Upper lobe of left lung (tissue), 6 donors: ENCODE measurements around the gene TECRL. TPM values are rescaled to one million over a fixed set of nuclear protein-coding genes. Genes with fewer than 3 reads are reported as not detected.

ENCODE experiments used
- ATAC-seq, 2 donors: fragments of 200-7000 bp; cut with Tn5 transposase; one replicate each; pipeline ENCODE4 v1.9.1; 2022; ENCODE audit warnings: mild to moderate bottlenecking in 2 of 2, moderate library complexity in 2 of 2; ENCODE audit not compliant: low FRiP score in 2 of 2
- DNase-seq, 2 donors: peaks; one replicate each; pipeline ENCODE4 v3.0.0-alpha.2; 2019 to 2020
- H3K27ac ChIP-seq, 4 donors: fragments of 200-600 bp; sonication (generic); one replicate each; pipeline ENCODE4 v1.5.1; 2016 to 2019
- H3K27me3 ChIP-seq, 4 donors: fragments of 200-600 bp; sonication (generic); one replicate each; pipeline ENCODE4 v1.5.1; 2017 to 2019
- H3K36me3 ChIP-seq, 4 donors: fragments of 200-600 bp; sonication (generic); one replicate each; pipeline ENCODE4 v1.5.1; 2016 to 2019
- H3K4me1 ChIP-seq, 4 donors: fragments of 200-600 bp; sonication (generic); one replicate each; pipeline ENCODE4 v1.5.1; 2018 to 2019
- H3K4me3 ChIP-seq, 4 donors: fragments of 200-600 bp; sonication (generic); one replicate each; pipeline ENCODE4 v1.5.1; 2017 to 2019; ENCODE audit warnings: mild to moderate bottlenecking in 2 of 4, moderate library complexity in 1 of 4
- H3K9me3 ChIP-seq, 4 donors: fragments of 200-600 bp; sonication (generic); one replicate each; pipeline ENCODE4 v1.5.1; 2018 to 2019
- EP300 ChIP-seq, 4 donors: sonication (generic); formaldehyde crosslinking; IDR thresholded peaks; one replicate each; pipeline ENCODE4 v1.5.1; 2017; ENCODE audit warnings: antibody characterized with exemption in 4 of 4, control low read depth in 2 of 4
- POLR2A ChIP-seq, 4 donors: fragments of 450-650 bp; IDR thresholded peaks; one replicate each; pipeline ENCODE4 v1.5.1; 2016 to 2017; ENCODE audit warnings: antibody characterized with exemption in 4 of 4, mild to moderate bottlenecking in 2 of 4
- POLR2AphosphoS5 ChIP-seq, 2 donors: sonication (generic); formaldehyde crosslinking; IDR thresholded peaks; one replicate each; pipeline ENCODE4 v1.5.1; 2017; ENCODE audit warnings: antibody characterized with exemption in 2 of 2
- WGBS, 2 donors: methylation state at CpG; one replicate each; pipeline ENCODE4 v1.1.5; 2017 to 2018; 5-methylcytosine and 5-hydroxymethylcytosine counted together
- total RNA-seq, 6 donors: library from RNA; depleted of rRNA in 4 of 6; stranded (reverse); fragments of >200 nt in 4 of 6; gene quantifications; one replicate each; pipeline versions ENCODE4 v1.1.0 to v1.2.1, GENCODE V29; 2016 to 2021
- TF ChIP-seq, protein P1 (sequence below), 6 experiments: fragments of 450-650 bp in 4 of 6; fragments of 200-600 bp in 2 of 6; sonication (generic) in 2 of 6; IDR thresholded peaks; one replicate each; pipeline ENCODE4 v1.5.1; 2016 to 2019; ENCODE audit warnings: antibody characterized with exemption in 6 of 6
- donor health status: DM: no; HTN: no; CAD: no; lungs with moderate emphysema.
- donor health status: DM: no; HTN: yes; CAD: no; lungs with severe emphysema.

TECRL gene
- total RNA-seq, 6 donors from 2014 or later: not detected

DNA sequence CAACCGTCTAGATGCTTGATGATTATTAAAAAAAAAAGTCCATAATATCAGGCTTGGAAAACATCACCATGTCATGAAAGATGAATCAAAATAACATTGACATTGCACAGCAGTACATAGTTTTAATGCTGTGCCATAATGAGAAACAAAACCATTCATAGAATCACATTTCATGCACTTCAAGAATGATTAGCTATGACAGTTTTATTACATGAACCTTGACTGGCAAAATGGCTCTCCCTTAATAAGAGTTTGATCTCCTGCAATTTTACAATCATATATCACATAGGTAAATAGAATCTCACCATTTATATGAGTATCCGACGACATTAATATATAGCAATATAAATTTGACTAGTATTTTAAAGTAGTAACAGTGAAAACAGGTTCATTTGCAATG lies 49.8 kb downstream of the TECRL start:
- DNase-seq (no peak), ATAC-seq (no peak)
- H3K27me3 ChIP-seq: no peaks in the 10 kb centered on the region

DNA sequence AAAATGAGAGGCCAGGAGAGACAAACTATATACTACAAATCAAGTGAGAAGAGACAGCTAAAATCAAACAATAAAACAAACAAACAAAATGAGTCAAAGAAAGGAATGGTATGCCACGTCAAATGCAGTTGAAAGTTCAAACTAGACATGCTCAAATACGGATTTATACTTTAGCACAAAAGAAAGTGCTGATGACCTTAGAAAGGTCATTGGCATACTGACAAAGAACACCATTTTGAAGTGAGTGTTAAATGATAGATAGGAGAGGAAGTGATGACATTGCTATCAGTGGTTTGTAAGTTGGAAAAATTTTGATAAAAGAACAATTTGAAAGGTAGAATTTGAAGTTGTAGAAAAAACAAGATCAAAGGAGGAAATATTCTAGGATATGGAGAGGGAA lies 55.3 kb downstream of the TECRL start:
- Histone ChIP-seq H3K36me3 (no peaks in the 10 kb centered on the region), H3K9me3 (no peaks in the 10 kb centered on the region), H3K27me3 (no peaks in the 10 kb centered on the region), H3K4me3 (no peak overlapping the region), H3K4me1 (no peaks in the 10 kb centered on the region), H3K27ac (no peak overlapping the region)
- no peak for ATAC-seq
- 36 to 44% methylated on average over 2 of the region's 2 CpGs for WGBS, 2 donors
- no peak for DNase-seq
- TF ChIP-seq, protein P1, sequence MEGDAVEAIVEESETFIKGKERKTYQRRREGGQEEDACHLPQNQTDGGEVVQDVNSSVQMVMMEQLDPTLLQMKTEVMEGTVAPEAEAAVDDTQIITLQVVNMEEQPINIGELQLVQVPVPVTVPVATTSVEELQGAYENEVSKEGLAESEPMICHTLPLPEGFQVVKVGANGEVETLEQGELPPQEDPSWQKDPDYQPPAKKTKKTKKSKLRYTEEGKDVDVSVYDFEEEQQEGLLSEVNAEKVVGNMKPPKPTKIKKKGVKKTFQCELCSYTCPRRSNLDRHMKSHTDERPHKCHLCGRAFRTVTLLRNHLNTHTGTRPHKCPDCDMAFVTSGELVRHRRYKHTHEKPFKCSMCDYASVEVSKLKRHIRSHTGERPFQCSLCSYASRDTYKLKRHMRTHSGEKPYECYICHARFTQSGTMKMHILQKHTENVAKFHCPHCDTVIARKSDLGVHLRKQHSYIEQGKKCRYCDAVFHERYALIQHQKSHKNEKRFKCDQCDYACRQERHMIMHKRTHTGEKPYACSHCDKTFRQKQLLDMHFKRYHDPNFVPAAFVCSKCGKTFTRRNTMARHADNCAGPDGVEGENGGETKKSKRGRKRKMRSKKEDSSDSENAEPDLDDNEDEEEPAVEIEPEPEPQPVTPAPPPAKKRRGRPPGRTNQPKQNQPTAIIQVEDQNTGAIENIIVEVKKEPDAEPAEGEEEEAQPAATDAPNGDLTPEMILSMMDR (IDR thresholded peaks at IDR 0.05): no peak
- TF ChIP-seq POLR2AphosphoS5 (IDR thresholded peaks at IDR 0.05) (no peak), EP300 (IDR thresholded peaks at IDR 0.05) (no peak), POLR2A (IDR thresholded peaks at IDR 0.05) (no peak)

More for the DNA sequence above, 49.8 kb downstream of the TECRL start:
- no peak overlapping the region for H3K4me3 ChIP-seq
- H3K36me3 ChIP-seq: no peaks in the 10 kb centered on the region
- no peak overlapping the region for H3K27ac ChIP-seq
- 91% methylated on average over 3 of the region's 3 CpGs for WGBS, 2 donors
- TF ChIP-seq EP300 (IDR thresholded peaks at IDR 0.05): no peak
- TF ChIP-seq, protein P1 (IDR thresholded peaks at IDR 0.05): no peak
- no peak for TF ChIP-seq POLR2A (IDR thresholded peaks at IDR 0.05)
- TF ChIP-seq POLR2AphosphoS5 (IDR thresholded peaks at IDR 0.05): no peak
- H3K4me1 ChIP-seq: no peaks in the 10 kb centered on the region
- H3K9me3 ChIP-seq: no peaks in the 10 kb centered on the region

DNA sequence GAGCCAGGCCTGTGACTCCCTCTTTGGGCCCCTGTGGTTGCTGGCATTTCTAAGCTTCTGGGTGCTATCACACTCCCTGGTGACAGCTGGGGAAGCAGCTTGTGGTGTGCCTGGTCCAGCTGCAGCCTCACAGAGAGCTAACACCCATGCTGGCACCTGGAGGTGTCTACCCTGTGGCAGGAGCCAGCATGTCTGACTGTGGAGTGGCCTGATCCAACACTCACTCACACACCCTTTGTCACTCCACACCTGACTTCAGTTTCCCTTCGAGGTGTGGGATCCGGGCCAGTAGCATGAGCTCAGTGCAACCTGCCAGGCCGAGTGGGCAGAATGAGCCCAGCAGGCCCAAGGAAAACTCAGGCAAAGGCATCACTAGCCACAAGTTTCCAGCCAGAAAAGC lies 67.5 kb downstream of the TECRL start:
- DNase-seq: no peak
- TF ChIP-seq POLR2AphosphoS5 (IDR thresholded peaks at IDR 0.05): no peak
- no peak for TF ChIP-seq EP300 (IDR thresholded peaks at IDR 0.05)
- no peak for TF ChIP-seq POLR2A (IDR thresholded peaks at IDR 0.05)
- TF ChIP-seq, protein P1 (IDR thresholded peaks at IDR 0.05): no peak
- H3K9me3 ChIP-seq: peaks cover 0 to 4% (median 0%) of the 10 kb centered on the region in 4 donors
- no peak for ATAC-seq
- no peaks in the 10 kb centered on the region for H3K4me1 ChIP-seq
- H3K4me3 ChIP-seq: no peak overlapping the region
- no peaks in the 10 kb centered on the region for H3K36me3 ChIP-seq
- WGBS, 2 donors: 65 to 75% methylated on average over 3 of the region's 3 CpGs
- no peak overlapping the region for H3K27ac ChIP-seq
- H3K27me3 ChIP-seq: no peaks in the 10 kb centered on the region

DNA sequence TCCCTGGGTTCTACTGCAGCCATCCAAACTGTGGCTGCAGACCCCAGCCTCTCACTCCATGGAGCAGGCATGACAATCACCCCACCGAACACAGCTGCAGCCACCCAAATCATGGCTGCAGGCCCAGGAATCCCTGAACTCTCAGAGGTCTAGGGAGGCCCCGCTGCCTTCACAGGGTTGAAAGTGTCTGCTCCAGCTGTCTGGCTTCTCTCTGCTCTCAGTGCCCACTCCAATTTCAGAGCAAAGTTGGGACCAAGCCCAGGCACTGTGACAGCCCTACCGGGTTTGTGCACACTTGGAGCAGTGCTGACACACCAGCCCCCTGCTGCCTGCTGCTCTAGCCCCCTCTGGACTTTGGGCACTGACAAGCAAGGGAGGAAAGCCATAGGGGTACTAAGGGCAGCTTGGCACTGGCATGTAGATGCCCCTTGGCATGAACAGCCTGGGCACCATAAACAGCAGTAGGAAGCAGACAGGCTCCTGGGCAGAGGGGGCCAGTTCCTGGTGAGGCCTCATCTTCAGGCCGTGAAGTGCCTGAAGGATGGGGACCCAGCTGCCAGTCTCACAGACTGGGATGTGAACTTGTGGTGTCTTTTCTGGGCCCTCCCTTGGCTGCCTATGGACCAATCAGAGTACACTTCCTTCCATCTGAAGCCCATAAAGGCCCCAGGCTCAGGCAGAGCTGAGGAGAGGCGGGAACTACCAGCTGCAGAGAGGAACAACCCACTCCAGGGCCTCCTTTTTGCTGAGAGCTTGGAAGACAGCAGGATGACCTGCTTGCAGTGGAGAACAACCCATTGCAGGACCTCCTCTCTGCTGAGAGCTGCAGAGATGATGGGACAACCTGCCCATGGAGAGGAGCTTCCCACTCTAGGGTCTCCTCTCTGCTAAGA lies 68.8 kb downstream of the TECRL start:
- DNase-seq (no peak), ATAC-seq (peak; percentile 14 to 26)
- Histone ChIP-seq H3K9me3 (peaks cover 0 to 4% (median 0%) of the 10 kb centered on the region in 4 donors), H3K27ac (no peak overlapping the region), H3K36me3 (no peaks in the 10 kb centered on the region), H3K4me3 (no peak overlapping the region), H3K4me1 (no peaks in the 10 kb centered on the region), H3K27me3 (no peaks in the 10 kb centered on the region)
- WGBS, 2 donors: 74 to 84% methylated on average over 2 to 5 of the region's 5 CpGs
- TF ChIP-seq, protein P1 (IDR thresholded peaks at IDR 0.05): no peak
- TF ChIP-seq POLR2AphosphoS5 (IDR thresholded peaks at IDR 0.05) (no peak), POLR2A (IDR thresholded peaks at IDR 0.05) (no peak), EP300 (IDR thresholded peaks at IDR 0.05) (no peak)
